ENCODE data around the gene TMEM117. TPM values are rescaled to one million over a fixed set of nuclear protein-coding genes. Genes with fewer than 3 reads are reported as not detected.
"Not testable (repeated sequence)": the region's sequence is repeated elsewhere in the genome, so short reads cannot be mapped to it uniquely, and the experiment has no call there.

The TMEM117 gene
- total RNA-seq, 1 donor from 2014 or later, result 3.8 TPM

DNA sequence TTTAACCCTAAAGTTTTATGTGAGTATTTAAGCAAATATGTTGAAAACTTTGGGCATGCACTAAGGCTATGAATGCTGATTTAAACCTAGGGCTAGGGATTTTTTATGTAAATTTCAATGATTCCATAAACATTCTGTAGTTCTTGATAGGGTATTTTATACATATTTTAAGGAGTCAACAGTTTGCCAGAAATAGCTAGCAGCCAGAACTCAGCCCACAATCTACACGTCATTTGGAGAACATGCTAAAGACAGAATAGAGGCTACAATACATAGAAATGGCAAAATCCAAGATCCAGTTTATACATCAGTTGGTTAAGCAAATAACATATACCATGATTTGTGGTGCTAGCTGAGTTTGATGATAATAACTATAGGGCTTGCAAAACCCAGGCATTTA, 184.7 kb downstream of the TMEM117 start:
- DNase-seq (ENCODE audit: low read depth), result no peak
- H3K4me3 ChIP-seq (ENCODE audit: low read depth, low read length), result no peak overlapping the region
- TF ChIP-seq, protein P1, sequence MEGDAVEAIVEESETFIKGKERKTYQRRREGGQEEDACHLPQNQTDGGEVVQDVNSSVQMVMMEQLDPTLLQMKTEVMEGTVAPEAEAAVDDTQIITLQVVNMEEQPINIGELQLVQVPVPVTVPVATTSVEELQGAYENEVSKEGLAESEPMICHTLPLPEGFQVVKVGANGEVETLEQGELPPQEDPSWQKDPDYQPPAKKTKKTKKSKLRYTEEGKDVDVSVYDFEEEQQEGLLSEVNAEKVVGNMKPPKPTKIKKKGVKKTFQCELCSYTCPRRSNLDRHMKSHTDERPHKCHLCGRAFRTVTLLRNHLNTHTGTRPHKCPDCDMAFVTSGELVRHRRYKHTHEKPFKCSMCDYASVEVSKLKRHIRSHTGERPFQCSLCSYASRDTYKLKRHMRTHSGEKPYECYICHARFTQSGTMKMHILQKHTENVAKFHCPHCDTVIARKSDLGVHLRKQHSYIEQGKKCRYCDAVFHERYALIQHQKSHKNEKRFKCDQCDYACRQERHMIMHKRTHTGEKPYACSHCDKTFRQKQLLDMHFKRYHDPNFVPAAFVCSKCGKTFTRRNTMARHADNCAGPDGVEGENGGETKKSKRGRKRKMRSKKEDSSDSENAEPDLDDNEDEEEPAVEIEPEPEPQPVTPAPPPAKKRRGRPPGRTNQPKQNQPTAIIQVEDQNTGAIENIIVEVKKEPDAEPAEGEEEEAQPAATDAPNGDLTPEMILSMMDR (conservative IDR thresholded peaks at IDR 0.05; ENCODE audit: low read depth, low read length), result no peak

DNA sequence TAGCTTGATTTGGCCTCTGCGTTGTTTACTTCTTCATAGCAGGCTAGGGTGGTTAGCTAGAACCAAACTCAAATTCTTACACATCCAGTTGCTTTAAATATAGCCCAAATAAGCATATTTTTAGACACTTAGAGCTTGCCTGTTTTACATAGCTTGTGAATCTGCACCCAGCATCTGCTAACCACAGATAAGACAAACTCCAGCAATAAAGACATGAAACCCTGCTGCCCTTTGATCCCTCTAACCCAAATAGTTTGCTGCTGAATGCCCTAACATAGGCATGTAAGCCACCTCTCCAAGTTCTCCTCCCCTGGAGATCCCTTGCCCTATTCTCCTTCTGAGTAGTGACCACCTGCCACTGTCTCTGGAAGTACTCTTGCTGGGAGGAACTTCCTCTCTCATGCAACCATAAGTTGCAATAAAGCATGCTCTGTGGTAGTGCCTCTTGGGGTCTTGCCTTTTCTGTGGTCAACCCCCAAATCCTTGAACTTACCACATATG, 185.6 kb downstream of the TMEM117 start:
- no peak for DNase-seq (ENCODE audit: low read depth)
- TF ChIP-seq, protein P1 (conservative IDR thresholded peaks at IDR 0.05; ENCODE audit: low read depth, low read length), result no peak
- no peak overlapping the region for H3K4me3 ChIP-seq (ENCODE audit: low read depth, low read length)

DNA sequence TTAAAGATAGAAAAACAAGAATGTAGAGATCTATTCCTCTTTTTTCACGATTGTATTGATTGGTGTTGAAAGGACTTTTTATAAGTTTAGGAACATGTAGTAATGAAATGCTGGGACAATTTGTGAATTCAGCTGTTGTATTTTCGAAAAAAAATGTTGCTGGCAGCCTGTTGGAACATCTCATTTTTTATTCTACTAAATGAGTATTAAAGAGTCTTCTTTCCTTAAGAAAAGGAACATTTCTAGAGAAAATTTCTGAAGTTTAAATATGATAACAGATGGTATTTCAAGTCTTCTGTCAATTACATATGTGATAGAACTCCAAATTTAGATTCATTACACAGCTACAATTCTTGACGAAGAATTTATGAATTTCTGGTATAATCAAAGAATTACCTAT, 189.6 kb downstream of the TMEM117 start:
- H3K4me3 ChIP-seq (ENCODE audit: low read depth, low read length), result no peak overlapping the region
- DNase-seq (ENCODE audit: low read depth), result no peak
- TF ChIP-seq, protein P1 (conservative IDR thresholded peaks at IDR 0.05; ENCODE audit: low read depth, low read length), result no peak

DNA sequence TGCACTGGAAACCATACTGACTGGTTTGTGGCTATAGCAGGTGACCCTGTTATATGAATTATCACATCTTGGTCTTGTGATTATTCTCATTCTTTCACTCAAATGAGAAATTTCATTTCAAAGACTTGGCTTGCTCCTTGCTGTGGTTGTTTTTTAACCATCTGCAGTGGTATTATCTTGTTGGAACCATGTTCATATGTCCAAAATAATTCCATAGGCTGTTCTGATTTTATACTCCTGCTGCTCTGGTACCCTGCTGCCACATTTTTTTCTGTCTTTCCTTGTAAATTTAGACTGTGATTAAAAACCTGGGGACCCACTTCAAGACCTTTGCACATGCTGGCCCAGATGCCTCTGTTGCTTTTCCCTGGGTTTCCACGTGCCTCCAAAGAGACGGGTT, 190.2 kb downstream of the TMEM117 start:
- no peak for DNase-seq (ENCODE audit: low read depth)
- TF ChIP-seq, protein P1 (conservative IDR thresholded peaks at IDR 0.05; ENCODE audit: low read depth, low read length), result no peak
- no peak overlapping the region for H3K4me3 ChIP-seq (ENCODE audit: low read depth, low read length)

DNA sequence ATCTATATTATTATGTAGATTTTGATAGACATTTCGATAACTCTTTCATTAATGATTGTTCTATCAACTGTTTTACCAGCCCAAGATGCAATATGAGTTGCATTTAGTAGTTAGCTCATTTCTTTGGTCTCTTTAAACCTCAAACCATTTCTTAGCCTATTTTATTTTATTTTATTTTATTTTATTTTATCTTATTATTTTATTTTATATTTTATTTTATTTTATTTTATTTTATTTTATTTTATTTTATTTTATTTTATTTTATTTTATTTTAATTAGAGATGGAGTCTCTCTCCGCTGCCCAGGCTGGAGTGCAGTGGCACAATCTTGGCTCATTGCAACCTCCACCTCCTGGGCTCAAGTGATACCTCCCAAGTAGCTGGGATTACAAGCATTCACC, 191.0 kb downstream of the TMEM117 start:
- DNase-seq (ENCODE audit: low read depth); H3K4me3 ChIP-seq (ENCODE audit: low read depth, low read length): not testable (repeated sequence)

DNA sequence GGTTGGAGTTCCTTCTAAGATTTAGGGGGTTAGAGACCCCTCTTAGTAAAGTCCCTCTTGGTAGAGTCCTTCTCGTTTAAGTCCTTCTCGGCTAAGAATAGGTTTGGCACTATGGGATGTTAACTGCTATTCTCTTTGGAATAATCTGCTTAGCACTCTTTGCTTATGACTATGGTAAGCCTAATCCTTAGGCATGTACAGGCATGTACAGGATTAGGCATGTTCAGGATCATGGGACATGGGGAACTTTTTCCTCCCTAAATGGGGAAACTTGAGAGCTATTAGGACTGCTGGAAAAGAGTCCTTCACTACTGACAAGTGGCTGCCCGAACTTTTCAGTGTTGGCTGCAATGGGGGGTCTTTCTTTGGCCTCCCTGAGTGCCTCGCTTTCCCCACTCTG, 193.3 kb downstream of the TMEM117 start:
- no peak overlapping the region for H3K4me3 ChIP-seq (ENCODE audit: low read depth, low read length)
- DNase-seq (ENCODE audit: low read depth), result no peak
- TF ChIP-seq, protein P1 (conservative IDR thresholded peaks at IDR 0.05; ENCODE audit: low read depth, low read length), result no peak

DNA sequence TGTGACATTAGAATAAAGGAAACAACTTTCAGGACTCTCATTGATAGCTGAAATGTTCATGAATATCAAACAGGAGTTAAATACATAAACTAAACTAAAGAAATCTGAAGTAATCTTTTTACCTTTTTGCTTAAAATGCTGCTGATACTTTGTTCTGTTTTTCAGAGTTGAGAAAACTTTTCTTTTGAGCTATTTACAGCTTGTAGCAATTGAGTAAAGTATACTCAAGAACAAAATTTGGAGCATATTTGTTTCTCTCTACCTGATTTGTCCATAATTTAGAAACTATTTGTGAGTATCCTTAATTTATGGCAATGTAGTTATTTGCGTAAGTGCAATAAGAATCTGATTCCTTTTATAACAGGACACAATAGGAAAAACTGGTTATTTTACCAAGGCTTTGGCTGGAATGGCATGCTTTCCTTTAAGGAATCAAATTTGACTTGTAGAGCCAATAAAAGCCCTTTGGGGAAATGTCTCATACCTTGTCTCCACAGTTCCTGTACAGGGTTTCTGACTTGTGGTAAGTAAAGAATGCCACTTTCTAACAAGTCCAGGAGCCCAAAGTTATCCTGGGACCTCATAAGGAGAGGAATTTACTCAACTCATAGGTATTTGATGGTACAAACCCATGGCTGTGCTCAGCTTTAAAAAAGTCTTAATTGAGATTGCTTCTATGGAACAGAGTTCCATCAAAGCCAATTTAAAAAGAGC, 195.7 kb downstream of the TMEM117 start:
- no peak overlapping the region for H3K4me3 ChIP-seq (ENCODE audit: low read depth, low read length)
- DNase-seq (ENCODE audit: low read depth), result no peak
- TF ChIP-seq, protein P1 (conservative IDR thresholded peaks at IDR 0.05; ENCODE audit: low read depth, low read length), result no peak
